Common myeloid progenitor, CD34-positive (primary cell): ENCODE results near the gene DALRD3.
"Not testable (repeated sequence)": the region's sequence is repeated elsewhere in the genome, so short reads cannot be mapped to it uniquely, and the experiment has no call there.

Experiments
- CTCF ChIA-PET: fragments of 350-600 bp; sonication (Branson Sonifier 250); formaldehyde crosslinking; loops from one replicate; lab custom pipeline; 2021; ENCODE audit warnings: antibody characterized with exemption; lab: Charles Lee
- POLR2A ChIA-PET: fragments of 350-600 bp; sonication (Branson Sonifier 250); formaldehyde crosslinking; loops from one replicate; lab custom pipeline; 2021; ENCODE audit warnings: antibody characterized with exemption; lab: Charles Lee
- DNase-seq, 3 donors: peaks; one replicate each; pipeline versions ENCODE4 v3.0.0 to v3.0.0-alpha.2; 2013
- H3K27ac ChIP-seq, 2 experiments: 1 replicate in 1 of 2; 2 replicates in 1 of 2; pipeline ENCODE4 v1.7.0; 2013; ENCODE audit warnings: inconsistent platforms in 2 of 2, low read length in 2 of 2, mild to moderate bottlenecking in 2 of 2, low read depth in 1 of 2, moderate library complexity in 1 of 2; ENCODE audit not compliant: severe bottlenecking in 2 of 2, insufficient read depth in 1 of 2, poor library complexity in 1 of 2
- H3K27me3 ChIP-seq, 5 experiments: replicated peaks in 2 of 5; 1 replicate in 3 of 5; 2 replicates in 2 of 5; pipeline versions ENCODE4 v1.6.1 to v1.7.0; 2013; ENCODE audit warnings: low read length in 4 of 5, mild to moderate bottlenecking in 2 of 5, moderate library complexity in 2 of 5, inconsistent platforms in 1 of 5; ENCODE audit not compliant: insufficient read depth in 5 of 5, control insufficient read depth in 4 of 5
- H3K36me3 ChIP-seq, 4 experiments: 1 replicate in 2 of 4; 2 replicates in 2 of 4; pipeline versions ENCODE4 v1.6.1 to v1.7.0; 2013; ENCODE audit warnings: low read length in 3 of 4, control low read depth in 1 of 4, mild to moderate bottlenecking in 1 of 4; ENCODE audit not compliant: control insufficient read depth in 4 of 4, insufficient read depth in 4 of 4
- H3K4me1 ChIP-seq, 4 experiments: 1 replicate in 3 of 4; 2 replicates in 1 of 4; pipeline versions ENCODE4 v1.6.1 to v1.7.1; 2013; ENCODE audit warnings: low read length in 3 of 4, mild to moderate bottlenecking in 3 of 4, control low read depth in 1 of 4, inconsistent platforms in 1 of 4, moderate library complexity in 1 of 4; ENCODE audit not compliant: control insufficient read depth in 4 of 4, insufficient read depth in 4 of 4; ENCODE audit errors: control extremely low read depth in 1 of 4
- H3K4me3 ChIP-seq, 7 experiments: 1 replicate in 4 of 7; 2 replicates in 3 of 7; pipeline versions ENCODE4 v1.5.1 to v1.7.0; 2013; ENCODE audit warnings: mild to moderate bottlenecking in 7 of 7, low read length in 6 of 7, moderate library complexity in 6 of 7, inconsistent platforms in 2 of 7, low read depth in 2 of 7, control low read depth in 1 of 7; ENCODE audit not compliant: insufficient read depth in 4 of 7, control insufficient read depth in 1 of 7; ENCODE audit errors: extremely low read depth in 1 of 7
- H3K9me3 ChIP-seq, 5 experiments: 1 replicate in 4 of 5; 2 replicates in 1 of 5; pipeline versions ENCODE4 v1.6.1 to v1.7.1; 2013; ENCODE audit warnings: low read length in 4 of 5, mild to moderate bottlenecking in 2 of 5, inconsistent platforms in 1 of 5, low read depth in 1 of 5, moderate library complexity in 1 of 5; ENCODE audit not compliant: control insufficient read depth in 4 of 5, insufficient read depth in 2 of 5; ENCODE audit errors: control extremely low read depth in 1 of 5
- WGBS: methylation state at CpG from one replicate; pipeline ENCODE4 v1.1.5; 2013; ENCODE audit not compliant: insufficient coverage; 5-methylcytosine and 5-hydroxymethylcytosine counted together

The DALRD3 gene

DNA sequence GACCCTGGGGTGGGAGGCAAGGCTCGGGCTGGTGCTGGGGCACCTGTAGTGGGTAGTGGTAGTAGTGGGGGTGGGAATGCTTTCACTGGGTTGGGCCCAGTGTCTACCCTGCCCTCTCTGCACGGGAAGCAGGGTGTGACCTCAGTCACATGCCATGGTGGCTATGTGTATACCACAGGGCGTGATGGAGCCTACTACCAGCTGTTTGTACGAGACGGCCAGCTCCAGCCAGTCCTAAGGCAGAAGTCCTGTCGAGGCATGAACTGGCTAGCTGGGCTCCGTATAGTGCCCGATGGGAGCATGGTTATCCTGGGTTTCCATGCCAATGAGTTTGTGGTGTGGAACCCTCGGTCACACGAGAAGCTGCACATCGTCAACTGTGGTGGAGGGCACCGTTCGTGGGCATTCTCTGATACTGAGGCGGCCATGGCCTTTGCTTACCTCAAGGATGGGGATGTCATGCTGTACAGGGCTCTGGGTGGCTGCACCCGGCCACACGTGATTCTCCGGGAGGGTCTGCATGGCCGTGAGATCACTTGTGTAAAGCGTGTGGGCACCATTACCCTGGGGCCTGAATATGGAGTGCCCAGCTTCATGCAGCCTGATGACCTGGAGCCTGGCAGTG is 5.2 kb downstream of the DALRD3 start:
- Histone ChIP-seq H3K9me3 (no peaks in the 10 kb centered on the region), H3K4me3 (no peak overlapping the region), H3K36me3 (peaks cover 3 to 63% (median 52%) of the 10 kb centered on the region in 4 experiments), H3K27me3 (no peaks in the 10 kb centered on the region), H3K4me1 (peaks cover 0 to 18% (median 14%) of the 10 kb centered on the region in 4 experiments), H3K27ac (no peak overlapping the region)
- POLR2A ChIA-PET, result interaction anchor here (1.2 to 2.0 kb wide), 5 partner anchors 9 to 27 kb away, joined by 3 to 4 read pairs (median 3); partner anchors contain the start of gene P4HTM
- CTCF ChIA-PET, result interaction anchor here (0.5 to 19.2 kb wide), 10 partner anchors 6 to 475 kb away, joined by 3 to 386 read pairs (median 5); partner anchors contain the start of genes NDUFAF3, P4HTM and WDR6
- 94% methylated on average over 19 of the region's 19 CpGs for WGBS
- no peak for DNase-seq

DNA sequence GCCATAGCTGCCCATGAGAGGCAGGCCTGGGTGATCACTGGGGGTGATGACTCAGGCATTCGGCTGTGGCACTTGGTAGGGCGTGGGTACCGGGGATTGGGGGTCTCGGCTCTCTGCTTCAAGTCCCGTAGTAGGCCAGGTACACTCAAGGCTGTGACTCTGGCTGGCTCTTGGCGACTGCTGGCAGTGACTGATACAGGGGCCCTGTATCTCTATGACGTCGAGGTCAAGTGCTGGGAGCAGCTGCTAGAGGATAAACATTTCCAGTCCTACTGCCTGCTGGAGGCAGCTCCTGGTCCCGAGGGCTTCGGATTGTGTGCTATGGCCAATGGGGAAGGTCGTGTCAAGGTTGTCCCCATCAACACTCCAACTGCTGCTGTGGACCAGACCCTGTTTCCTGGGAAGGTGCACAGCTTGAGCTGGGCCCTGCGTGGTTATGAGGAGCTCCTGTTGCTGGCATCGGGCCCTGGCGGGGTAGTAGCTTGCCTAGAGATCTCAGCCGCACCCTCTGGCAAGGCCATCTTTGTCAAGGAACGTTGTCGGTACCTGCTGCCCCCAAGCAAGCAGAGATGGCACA is 5.9 kb downstream of the DALRD3 start:
- DNase-seq, result no peak
- Histone ChIP-seq H3K27ac (no peak overlapping the region), H3K4me1 (peaks cover 0 to 17% (median 16%) of the 10 kb centered on the region in 4 experiments), H3K27me3 (no peaks in the 10 kb centered on the region), H3K4me3 (no peak overlapping the region), H3K36me3 (peaks cover 3 to 63% (median 52%) of the 10 kb centered on the region in 4 experiments), H3K9me3 (no peaks in the 10 kb centered on the region)
- CTCF ChIA-PET, result interaction anchor here (0.9 to 19.2 kb wide), 6 partner anchors 9 to 120 kb away, joined by 3 to 386 read pairs (median 8); partner anchors contain the start of genes IMPDH2, NDUFAF3 and P4HTM
- WGBS, result 94% methylated on average over 16 of the region's 17 CpGs
- POLR2A ChIA-PET, result interaction anchor here (1.2 to 2.0 kb wide), 5 partner anchors 9 to 26 kb away, joined by 3 to 7 read pairs (median 4); partner anchors contain the start of genes NDUFAF3 and P4HTM

DNA sequence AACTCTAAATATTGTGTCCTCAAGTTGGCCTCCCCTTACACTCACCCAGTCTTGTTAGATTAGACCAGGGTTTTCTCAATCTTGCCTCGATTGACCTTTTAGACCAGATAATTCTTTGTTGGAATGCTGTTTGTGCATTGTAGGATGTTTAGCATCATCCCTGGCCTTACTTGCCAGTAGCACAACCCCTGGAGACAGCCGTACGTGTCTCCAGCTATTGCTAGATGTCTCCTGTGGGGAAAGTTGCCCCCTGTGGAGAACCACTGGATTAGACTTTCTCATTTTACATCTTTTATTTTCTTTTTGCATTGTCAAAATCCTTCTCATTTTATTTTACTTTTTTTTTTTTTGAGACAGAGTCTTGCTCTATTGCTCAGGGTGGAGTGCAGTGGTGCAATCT is 9.0 kb downstream of the DALRD3 start:
- CTCF ChIA-PET, result interaction anchor here (0.7 to 19.2 kb wide), 5 partner anchors 9 to 170 kb away, joined by 3 to 386 read pairs (median 5); partner anchors contain the start of genes DALRD3, NDUFAF3, P4HTM and QRICH1
- no peak overlapping the region for H3K27ac ChIP-seq
- no peaks in the 10 kb centered on the region for H3K9me3 ChIP-seq
- no peak for DNase-seq
- no peak overlapping the region for H3K4me3 ChIP-seq
- no CpG with 5 or more reads among the region's 3 CpGs for WGBS
- POLR2A ChIA-PET, result interaction anchor here (0.9 to 4.4 kb wide), 2 partner anchors 12 to 19 kb away, joined by 4 to 69 read pairs; partner anchors contain the start of gene P4HTM
- peaks cover 3 to 40% (median 32%) of the 10 kb centered on the region in 4 experiments for H3K36me3 ChIP-seq
- H3K27me3 ChIP-seq, result no peaks in the 10 kb centered on the region
- H3K4me1 ChIP-seq, result peaks cover 1 to 23% (median 23%) of the 10 kb centered on the region in 4 experiments

DNA sequence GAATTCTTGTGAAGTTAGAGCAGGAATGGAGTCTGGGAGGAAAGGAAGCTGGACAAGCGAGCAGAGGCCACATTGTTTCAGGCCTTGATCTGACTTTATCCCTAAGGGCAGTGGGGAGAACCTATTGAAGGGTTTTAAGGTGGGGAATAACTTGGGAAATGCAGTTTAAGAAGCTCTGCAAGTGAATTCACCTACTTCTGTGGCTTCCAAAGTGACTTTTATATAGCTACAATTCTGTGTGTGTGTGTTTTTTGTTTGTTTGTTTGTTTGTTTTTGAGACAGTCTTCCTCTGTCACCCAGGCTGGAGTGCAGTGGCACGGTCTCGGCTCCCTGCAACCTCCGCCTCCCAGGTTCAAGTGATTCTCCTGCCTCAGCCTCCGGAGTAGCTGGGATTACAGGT is 9.8 kb downstream of the DALRD3 start:
- Histone ChIP-seq H3K4me1 (peaks cover 1 to 23% (median 23%) of the 10 kb centered on the region in 4 experiments), H3K4me3 (peak overlapping the region in 5 of 7 experiments; percentile 50 to 87 (median 84)), H3K27ac (peak overlapping the region in 1 of 2 experiments; percentile 94), H3K36me3 (peaks cover 3 to 34% (median 29%) of the 10 kb centered on the region in 4 experiments)
- 100% methylated on average over 4 of the region's 5 CpGs for WGBS
- not testable (repeated sequence) for H3K9me3 ChIP-seq, H3K27me3 ChIP-seq, DNase-seq
- ChIA-PET CTCF (interaction anchor here (0.9 to 19.2 kb wide), 5 partner anchors 10 to 85 kb away, joined by 3 to 386 read pairs (median 3); partner anchors contain the start of genes DALRD3, NDUFAF3, P4HTM and QRICH1), POLR2A (interaction anchor here (0.9 to 4.4 kb wide), 4 partner anchors 13 to 20 kb away, joined by 4 to 69 read pairs (median 25); partner anchors contain the start of genes IMPDH2, NDUFAF3 and P4HTM)

DNA sequence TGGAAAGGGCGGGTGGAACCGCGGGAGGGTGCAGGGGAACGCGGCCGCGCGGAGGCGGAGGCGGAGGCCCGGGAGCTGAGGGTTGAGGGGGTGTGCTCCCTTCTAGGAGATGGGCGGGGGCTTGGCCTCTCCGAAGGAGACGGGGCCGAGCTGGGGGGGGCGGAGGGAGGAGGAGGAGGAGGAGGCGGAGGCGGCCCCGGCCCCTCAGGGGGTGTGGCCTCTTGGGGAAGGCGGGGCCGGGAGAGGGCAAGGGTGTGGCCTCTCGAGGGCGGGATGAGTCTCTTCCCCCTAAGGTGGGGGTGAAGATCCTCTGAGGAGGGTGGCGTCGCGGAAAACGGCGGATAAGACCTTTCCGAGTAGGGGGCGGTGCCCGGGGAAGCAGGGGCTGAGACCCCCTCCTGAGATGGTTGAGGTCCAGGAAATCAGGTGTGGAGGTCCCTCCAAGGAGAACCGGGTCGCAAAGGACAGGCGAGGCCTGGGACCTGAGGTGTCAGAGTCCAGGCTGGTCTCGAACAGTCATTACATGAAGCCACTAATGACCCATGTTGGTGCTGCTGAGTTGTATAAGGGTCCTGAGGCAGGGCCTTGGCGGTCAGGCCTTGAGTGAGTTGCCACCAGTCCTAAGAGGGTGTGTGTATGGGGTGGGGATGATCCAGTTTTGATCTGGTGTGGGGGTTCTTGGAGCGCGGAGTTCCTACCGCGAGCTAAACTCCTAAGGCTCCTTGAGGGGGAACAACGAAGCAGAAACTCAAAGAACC is 10.4 kb downstream of the DALRD3 start:
- POLR2A ChIA-PET, result interaction anchor here (0.5 to 4.4 kb wide), 8 partner anchors 10 to 710 kb away, joined by 5 to 69 read pairs (median 8); partner anchors contain the start of genes ARIH2, DALRD3, IMPDH2 and NDUFAF3
- peaks cover 3 to 27% (median 23%) of the 10 kb centered on the region in 4 experiments for H3K36me3 ChIP-seq
- WGBS, result 28% methylated on average over 27 of the region's 41 CpGs

More for the DNA sequence above, 10.4 kb downstream of the DALRD3 start:
- peak overlapping the region; percentile 85 to 94 for H3K27ac ChIP-seq
- H3K27me3 ChIP-seq, result no peaks in the 10 kb centered on the region
- H3K9me3 ChIP-seq, result no peaks in the 10 kb centered on the region
- DNase-seq, result peak; percentile 76 to 91 (median 88)
- H3K4me1 ChIP-seq, result peaks cover 1 to 23% (median 23%) of the 10 kb centered on the region in 4 experiments
- CTCF ChIA-PET, result interaction anchor here (0.9 to 19.2 kb wide), 4 partner anchors 10 to 26 kb away, joined by 3 to 386 read pairs (median 48); partner anchors contain the start of genes DALRD3, IMPDH2, NDUFAF3 and P4HTM
- H3K4me3 ChIP-seq, result peak overlapping the region; percentile 45 to 87 (median 83)
